MM.1S (cell line): ENCODE data around the gene EHBP1.

Source experiments
- DNase-seq: peaks from one replicate; pipeline ENCODE4 v3.0.0-alpha.2; 2015
- H2AFZ ChIP-seq: fragments of 300-600 bp; sonication (generic); 2 replicates; pipeline ENCODE4 v1.6.0; 2016; ENCODE audit warnings: antibody characterized with exemption, low read length
- H3F3A ChIP-seq: fragments of 300-600 bp; sonication (generic); 2 replicates; pipeline ENCODE4 v1.6.1; 2016; ENCODE audit warnings: mild to moderate bottlenecking, antibody characterized with exemption, low read length, moderate library complexity, mixed read lengths; ENCODE audit not compliant: insufficient read depth
- H3K27ac ChIP-seq: fragments of 300-600 bp; sonication (generic); 2 replicates; pipeline ENCODE4 v1.5.1; 2016; ENCODE audit warnings: mild to moderate bottlenecking, low read length
- H3K27me3 ChIP-seq: fragments of 300-600 bp; sonication (generic); replicated peaks from 2 replicates; pipeline ENCODE4 v1.6.0; 2016; ENCODE audit warnings: low read length; ENCODE audit not compliant: insufficient read depth
- H3K36me3 ChIP-seq: fragments of 300-600 bp; sonication (generic); replicated peaks from 2 replicates; pipeline ENCODE4 v1.6.1; 2016; ENCODE audit warnings: mild to moderate bottlenecking, low read length, mixed read lengths; ENCODE audit not compliant: insufficient read depth
- H3K4me1 ChIP-seq: fragments of 300-600 bp; sonication (generic); 2 replicates; pipeline ENCODE4 v1.6.1; 2016; ENCODE audit warnings: low read length, mixed read lengths
- H3K4me2 ChIP-seq: fragments of 300-600 bp; sonication (generic); 2 replicates; pipeline ENCODE4 v1.6.0; 2016; ENCODE audit warnings: low read depth, low read length
- H3K4me3 ChIP-seq: fragments of 300-600 bp; sonication (generic); 2 replicates; pipeline ENCODE4 v1.5.1; 2016; ENCODE audit warnings: low read length, mixed read lengths
- H3K79me2 ChIP-seq: fragments of 300-600 bp; sonication (generic); 2 replicates; pipeline ENCODE4 v1.6.1; 2016; ENCODE audit warnings: mixed run types, low read length, mixed read lengths
- H3K9ac ChIP-seq: fragments of 300-600 bp; sonication (generic); 2 replicates; pipeline ENCODE4 v1.6.1; 2016; ENCODE audit warnings: low read length, mixed read lengths
- H3K9me2 ChIP-seq: fragments of 300-600 bp; sonication (generic); replicated peaks from 2 replicates; pipeline ENCODE4 v1.6.1; 2016; ENCODE audit warnings: mild to moderate bottlenecking, low read length, mixed read lengths; ENCODE audit not compliant: insufficient read depth
- H3K9me3 ChIP-seq: fragments of 300-600 bp; sonication (generic); replicated peaks from 2 replicates; pipeline ENCODE4 v1.6.1; 2016; ENCODE audit warnings: mild to moderate bottlenecking, low read length, mixed read lengths; ENCODE audit not compliant: insufficient read depth
- H4K20me1 ChIP-seq: fragments of 300-600 bp; sonication (generic); 2 replicates; pipeline ENCODE4 v1.6.1; 2016; ENCODE audit warnings: mild to moderate bottlenecking, low read length, moderate library complexity, mixed read lengths; ENCODE audit not compliant: insufficient read depth
- CTCF ChIP-seq: fragments of 300-600 bp; sonication (generic); IDR thresholded peaks from 2 replicates; pipeline ENCODE4 v1.5.1; 2016; ENCODE audit warnings: antibody characterized with exemption, low read length, mixed read lengths
- EZH2 ChIP-seq: fragments of 300-600 bp; sonication (generic); optimal IDR thresholded peaks from 2 replicates; pipeline ENCODE3; 2017; ENCODE audit warnings: low read depth, mild to moderate bottlenecking, antibody characterized with exemption, low read length, mixed read lengths
- EZH2phosphoT487 ChIP-seq: fragments of 300-600 bp; sonication (generic); IDR thresholded peaks from 2 replicates; pipeline ENCODE4 v1.6.1; 2018; ENCODE audit warnings: antibody characterized with exemption, low read length

The EHBP1 gene

GRCh38 chr2:62854600-62855514 is 149.3 kb downstream of the EHBP1 start:
- Histone ChIP-seq H3K27ac (no peak overlapping the region), H3K27me3 (no peaks in the 10 kb centered on the region), H3K4me2 (no peak overlapping the region), H2AFZ (no peak overlapping the region), H3K4me3 (no peak overlapping the region), H3F3A (no peaks in the 10 kb centered on the region), H4K20me1 (no peaks in the 10 kb centered on the region), H3K4me1 (no peaks in the 10 kb centered on the region), H3K79me2 (no peaks in the 10 kb centered on the region), H3K9ac (no peak overlapping the region), H3K36me3 (no peaks in the 10 kb centered on the region), H3K9me3 (no peaks in the 10 kb centered on the region), H3K9me2 (no peaks in the 10 kb centered on the region)
- TF ChIP-seq EZH2phosphoT487, result no peak
- no peak for DNase-seq

GRCh38 chr2:62856228-62857040 is 150.9 kb downstream of the EHBP1 start:
- Histone ChIP-seq H2AFZ (no peak overlapping the region), H3K4me2 (no peak overlapping the region)

GRCh38 chr2:62857139-62857931 is 151.8 kb downstream of the EHBP1 start:
- no peak overlapping the region for H2AFZ ChIP-seq
- DNase-seq, result no peak
- TF ChIP-seq EZH2, result no peak
- no peak for TF ChIP-seq EZH2phosphoT487
- no peak for TF ChIP-seq CTCF
- H3K4me3 ChIP-seq, result no peak overlapping the region
- no peaks in the 10 kb centered on the region for H3K79me2 ChIP-seq
- no peaks in the 10 kb centered on the region for H3K27me3 ChIP-seq
- no peaks in the 10 kb centered on the region for H3K36me3 ChIP-seq
- no peaks in the 10 kb centered on the region for H3K9me3 ChIP-seq
- no peak overlapping the region for H3K27ac ChIP-seq
- H3F3A ChIP-seq, result no peaks in the 10 kb centered on the region
- H3K4me1 ChIP-seq, result no peaks in the 10 kb centered on the region
- no peaks in the 10 kb centered on the region for H3K9me2 ChIP-seq
- no peak overlapping the region for H3K4me2 ChIP-seq
- no peak overlapping the region for H3K9ac ChIP-seq
- no peaks in the 10 kb centered on the region for H4K20me1 ChIP-seq

More at GRCh38 chr2:62856228-62857040, 150.9 kb downstream of the EHBP1 start:
- Histone ChIP-seq H3F3A (no peaks in the 10 kb centered on the region), H3K27me3 (no peaks in the 10 kb centered on the region), H3K9me3 (no peaks in the 10 kb centered on the region), H3K4me3 (no peak overlapping the region), H3K9me2 (no peaks in the 10 kb centered on the region), H3K4me1 (no peaks in the 10 kb centered on the region), H3K9ac (no peak overlapping the region), H4K20me1 (no peaks in the 10 kb centered on the region), H3K27ac (no peak overlapping the region), H3K36me3 (no peaks in the 10 kb centered on the region), H3K79me2 (no peaks in the 10 kb centered on the region)
- TF ChIP-seq EZH2, result no peak
- DNase-seq, result no peak

GRCh38 chr2:62858231-62858832 is 152.8 kb downstream of the EHBP1 start:
- TF ChIP-seq CTCF, result no peak
- TF ChIP-seq EZH2phosphoT487, result no peak
- TF ChIP-seq EZH2, result no peak
- Histone ChIP-seq H2AFZ (no peak overlapping the region), H3K9me3 (no peaks in the 10 kb centered on the region), H3K27ac (no peak overlapping the region), H3K36me3 (no peaks in the 10 kb centered on the region), H3K4me2 (no peak overlapping the region), H3K79me2 (no peaks in the 10 kb centered on the region), H3K4me1 (no peaks in the 10 kb centered on the region), H3K9ac (no peak overlapping the region), H4K20me1 (no peaks in the 10 kb centered on the region), H3F3A (no peaks in the 10 kb centered on the region), H3K4me3 (no peak overlapping the region), H3K27me3 (no peaks in the 10 kb centered on the region), H3K9me2 (no peaks in the 10 kb centered on the region)
- no peak for DNase-seq
